ENCODE data around the gene CMIP.

CMIP gene

DNA sequence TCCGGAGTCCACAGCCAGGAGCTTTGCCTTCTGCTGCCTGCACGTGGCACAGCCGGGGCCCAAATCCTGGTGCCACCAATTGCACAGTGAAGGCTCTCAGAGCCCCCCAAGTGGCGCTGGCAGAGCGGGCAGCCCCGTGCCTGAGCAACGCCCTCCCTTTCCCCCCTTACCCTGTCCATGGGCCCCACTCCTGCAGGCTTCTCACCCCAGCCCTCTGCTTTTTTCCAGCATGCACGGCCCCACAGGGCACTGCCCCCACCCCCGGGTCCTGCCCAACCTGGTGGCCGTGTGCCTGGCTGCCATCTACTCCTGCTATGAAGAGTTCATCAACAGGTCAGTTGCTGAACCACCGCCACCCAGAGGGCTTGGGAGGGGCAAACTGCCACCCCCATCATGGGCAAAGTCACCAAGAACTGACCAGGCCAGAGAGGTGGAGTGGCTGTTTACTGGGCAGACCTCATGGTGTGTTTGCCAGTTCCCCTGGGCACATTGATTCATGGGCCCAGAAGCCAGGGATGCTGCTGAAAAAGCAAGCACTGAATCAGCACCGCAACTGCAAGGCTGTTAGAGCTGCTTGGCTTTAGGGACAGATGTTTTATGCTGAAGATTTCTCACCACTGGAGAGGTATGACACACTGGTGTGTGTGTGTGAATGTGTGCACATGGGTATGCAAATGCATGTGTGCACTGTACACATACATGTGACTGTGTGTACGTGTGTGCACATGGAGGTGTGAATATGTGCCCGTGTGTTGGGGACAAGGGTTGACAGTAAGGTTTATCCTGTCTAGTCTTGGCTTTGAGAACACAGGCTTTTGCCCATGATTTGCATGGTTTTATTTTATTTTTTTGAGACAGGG lies 227.4 kb downstream of the CMIP start:
- TF ChIP-seq, protein P1, sequence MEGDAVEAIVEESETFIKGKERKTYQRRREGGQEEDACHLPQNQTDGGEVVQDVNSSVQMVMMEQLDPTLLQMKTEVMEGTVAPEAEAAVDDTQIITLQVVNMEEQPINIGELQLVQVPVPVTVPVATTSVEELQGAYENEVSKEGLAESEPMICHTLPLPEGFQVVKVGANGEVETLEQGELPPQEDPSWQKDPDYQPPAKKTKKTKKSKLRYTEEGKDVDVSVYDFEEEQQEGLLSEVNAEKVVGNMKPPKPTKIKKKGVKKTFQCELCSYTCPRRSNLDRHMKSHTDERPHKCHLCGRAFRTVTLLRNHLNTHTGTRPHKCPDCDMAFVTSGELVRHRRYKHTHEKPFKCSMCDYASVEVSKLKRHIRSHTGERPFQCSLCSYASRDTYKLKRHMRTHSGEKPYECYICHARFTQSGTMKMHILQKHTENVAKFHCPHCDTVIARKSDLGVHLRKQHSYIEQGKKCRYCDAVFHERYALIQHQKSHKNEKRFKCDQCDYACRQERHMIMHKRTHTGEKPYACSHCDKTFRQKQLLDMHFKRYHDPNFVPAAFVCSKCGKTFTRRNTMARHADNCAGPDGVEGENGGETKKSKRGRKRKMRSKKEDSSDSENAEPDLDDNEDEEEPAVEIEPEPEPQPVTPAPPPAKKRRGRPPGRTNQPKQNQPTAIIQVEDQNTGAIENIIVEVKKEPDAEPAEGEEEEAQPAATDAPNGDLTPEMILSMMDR (conservative IDR thresholded peaks at IDR 0.05; ENCODE audit: low read length), result no peak
- TF ChIP-seq EZH2phosphoT487 (IDR thresholded peaks at IDR 0.05; ENCODE audit: borderline replicate concordance), result no peak
- H3K27me3 ChIP-seq (ENCODE audit: insufficient read depth, low read length, poor library complexity, severe bottlenecking), result no peaks in the 10 kb centered on the region
- no peaks in the 10 kb centered on the region for H3K9me2 ChIP-seq (replicated peaks; ENCODE audit: low read depth, low read length)
- no peak overlapping the region for H3K4me2 ChIP-seq (ENCODE audit: low read depth, low read length, poor library complexity, severe bottlenecking)
- no peaks in the 10 kb centered on the region for H4K20me1 ChIP-seq (ENCODE audit: insufficient read depth, low read length, poor library complexity, severe bottlenecking)
- H3K4me1 ChIP-seq (ENCODE audit: insufficient read depth, low read length, poor library complexity, severe bottlenecking), result no peaks in the 10 kb centered on the region
- no peak overlapping the region for H3K9ac ChIP-seq (ENCODE audit: low read depth, low read length, poor library complexity, severe bottlenecking)
- H2AFZ ChIP-seq (ENCODE audit: low read length), result no peak overlapping the region
- H3F3A ChIP-seq (ENCODE audit: low read depth), result no peaks in the 10 kb centered on the region
- no peaks in the 10 kb centered on the region for H3K9me3 ChIP-seq (ENCODE audit: insufficient read depth, low read depth, low read length)
- no peaks in the 10 kb centered on the region for H3K79me2 ChIP-seq (ENCODE audit: insufficient read depth, low read length)
- peaks cover 16% of the 10 kb centered on the region; the same call in 1 of the 2 replicates for H3K36me3 ChIP-seq (ENCODE audit: insufficient read depth, low read length)
- H3K4me3 ChIP-seq (ENCODE audit: low read length, poor library complexity, severe bottlenecking), result no peak overlapping the region

DNA sequence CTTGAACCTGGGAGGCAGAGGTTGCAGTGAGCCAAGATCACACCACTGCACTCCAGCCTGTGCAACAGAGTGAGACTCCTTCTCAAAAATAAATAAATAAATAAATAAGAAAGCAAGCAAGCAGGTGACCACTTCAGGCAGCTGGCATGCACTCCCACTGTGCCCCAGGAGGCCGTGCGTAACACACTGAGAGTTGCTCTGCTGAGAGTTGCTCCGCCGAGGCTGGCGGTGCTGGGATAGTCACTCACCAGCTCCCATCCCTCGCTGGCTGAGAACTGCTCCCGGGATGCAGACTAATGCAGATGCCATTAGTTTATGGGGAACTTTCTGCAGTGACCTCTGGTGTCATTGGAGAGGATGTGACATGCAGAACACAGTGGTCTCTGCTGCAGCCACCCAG lies 228.8 kb downstream of the CMIP start:
- Histone ChIP-seq H3K9me2 (replicated peaks; ENCODE audit: low read depth, low read length) (no peaks in the 10 kb centered on the region), H3K36me3 (ENCODE audit: insufficient read depth, low read length) (peaks cover 18% of the 10 kb centered on the region; the same call in 1 of the 2 replicates), H3F3A (ENCODE audit: low read depth) (no peaks in the 10 kb centered on the region), H4K20me1 (ENCODE audit: insufficient read depth, low read length, poor library complexity, severe bottlenecking) (no peaks in the 10 kb centered on the region), H3K9me3 (ENCODE audit: insufficient read depth, low read depth, low read length) (no peaks in the 10 kb centered on the region), H3K27me3 (ENCODE audit: insufficient read depth, low read length, poor library complexity, severe bottlenecking) (no peaks in the 10 kb centered on the region), H3K79me2 (ENCODE audit: insufficient read depth, low read length) (no peaks in the 10 kb centered on the region), H3K9ac (ENCODE audit: low read depth, low read length, poor library complexity, severe bottlenecking) (no peak overlapping the region), H3K4me1 (ENCODE audit: insufficient read depth, low read length, poor library complexity, severe bottlenecking) (no peaks in the 10 kb centered on the region), H3K4me2 (ENCODE audit: low read depth, low read length, poor library complexity, severe bottlenecking) (no peak overlapping the region), H2AFZ (ENCODE audit: low read length) (no peak overlapping the region), H3K4me3 (ENCODE audit: low read length, poor library complexity, severe bottlenecking) (no peak overlapping the region)
- no peak for TF ChIP-seq EZH2phosphoT487 (IDR thresholded peaks at IDR 0.05; ENCODE audit: borderline replicate concordance)
- TF ChIP-seq, protein P1 (conservative IDR thresholded peaks at IDR 0.05; ENCODE audit: low read length), result no peak

- no peaks in the 10 kb centered on the region for H4K20me1 ChIP-seq (ENCODE audit: insufficient read depth, low read length, poor library complexity, severe bottlenecking)
- peaks cover 25% of the 10 kb centered on the region; the same call in 1 of the 2 replicates for H3K36me3 ChIP-seq (ENCODE audit: insufficient read depth, low read length)
- H3K4me2 ChIP-seq (ENCODE audit: low read depth, low read length, poor library complexity, severe bottlenecking), result no peak overlapping the region
- H3K9me2 ChIP-seq (replicated peaks; ENCODE audit: low read depth, low read length), result no peaks in the 10 kb centered on the region
- H3K79me2 ChIP-seq (ENCODE audit: insufficient read depth, low read length), result no peaks in the 10 kb centered on the region
- no peak overlapping the region for H2AFZ ChIP-seq (ENCODE audit: low read length)
- no peak for TF ChIP-seq EZH2phosphoT487 (IDR thresholded peaks at IDR 0.05; ENCODE audit: borderline replicate concordance)
- TF ChIP-seq, protein P1 (conservative IDR thresholded peaks at IDR 0.05; ENCODE audit: low read length), result no peak
- no peaks in the 10 kb centered on the region for H3K27me3 ChIP-seq (ENCODE audit: insufficient read depth, low read length, poor library complexity, severe bottlenecking)
- H3K9me3 ChIP-seq (ENCODE audit: insufficient read depth, low read depth, low read length), result no peaks in the 10 kb centered on the region
- no peaks in the 10 kb centered on the region for H3F3A ChIP-seq (ENCODE audit: low read depth)
- no peak overlapping the region for H3K9ac ChIP-seq (ENCODE audit: low read depth, low read length, poor library complexity, severe bottlenecking)
- H3K4me3 ChIP-seq (ENCODE audit: low read length, poor library complexity, severe bottlenecking), result no peak overlapping the region
- no peaks in the 10 kb centered on the region for H3K4me1 ChIP-seq (ENCODE audit: insufficient read depth, low read length, poor library complexity, severe bottlenecking)
Observed at GRCh38 chr16:81675662-81676061, 231.1 kb downstream of the CMIP start.

Data from Loucy (cell line).